Fibroblast of skin of back (primary cell): Measurements from ENCODE around the gene TNFRSF25.
A peak's percentile ranks its signal among the peaks of the same experiment; 100 is the strongest.

Experiments used
- DNase-seq: peaks from one replicate; pipeline ENCODE4 v3.0.0-alpha.2; 2013

Gene TNFRSF25

GRCh38 chr1:6414881-6415626 is 50.9 kb downstream of the TNFRSF25 start:
- DNase-seq, result no peak

GRCh38 chr1:6414443-6414844 is 51.5 kb downstream of the TNFRSF25 start:
- peak; percentile 49 for DNase-seq

GRCh38 chr1:6412896-6413295 is 53.1 kb downstream of the TNFRSF25 start:
- no peak for DNase-seq
